Activated CD8-positive, alpha-beta T cell treated with anti-CD3 and anti-CD28 coated beads for 36 hours (primary cell): Measurements from ENCODE around the gene STK39. TPM values are rescaled to one million over a fixed set of nuclear protein-coding genes. Genes with fewer than 3 reads are reported as not detected.

Source experiments
- ATAC-seq: fragments of 200-7000 bp; cut with Tn5 transposase; one replicate; pipeline ENCODE4 v1.10.0; 2021; ENCODE audit warnings: mild to moderate bottlenecking, moderate library complexity
- CTCF ChIA-PET: fragments of 350-600 bp; sonication (Branson Sonifier 250); formaldehyde crosslinking; loops from one replicate; lab custom pipeline; 2021; ENCODE audit warnings: antibody characterized with exemption; lab: Charles Lee
- POLR2A ChIA-PET: fragments of 350-600 bp; sonication (Branson Sonifier 250); formaldehyde crosslinking; loops from one replicate; lab custom pipeline; 2021; ENCODE audit warnings: antibody characterized with exemption; lab: Charles Lee
- DNase-seq: peaks from one replicate; pipeline ENCODE4 v3.0.0-alpha.2; 2020
- H3K27ac Mint-ChIP-seq: one replicate; pipeline ENCODE4 v1.8.0; 2021; ENCODE audit warnings: mild to moderate bottlenecking, mixed read lengths
- H3K27me3 Mint-ChIP-seq: one replicate; pipeline ENCODE4 v1.8.0; 2021; ENCODE audit warnings: mixed read lengths
- H3K36me3 Mint-ChIP-seq: one replicate; pipeline ENCODE4 v1.8.0; 2021; ENCODE audit warnings: low read depth, mixed read lengths
- H3K4me1 Mint-ChIP-seq: one replicate; pipeline ENCODE4 v1.8.0; 2021; ENCODE audit warnings: low read depth, mixed read lengths
- H3K4me3 Mint-ChIP-seq: one replicate; pipeline ENCODE4 v1.8.0; 2021; ENCODE audit warnings: mild to moderate bottlenecking, moderate library complexity, mixed read lengths
- H3K9me3 Mint-ChIP-seq: one replicate; pipeline ENCODE4 v1.8.0; 2021; ENCODE audit warnings: mixed read lengths
- intact Hi-C: fragments of 100-400 bp; cut with micrococcal nuclease; formaldehyde crosslinking; loops from one replicate; pipeline ENCODE4 v1.10.0; 2022
- total RNA-seq, 2 experiments: library from RNA; stranded (reverse); gene quantifications; one replicate each; pipeline ENCODE4 v1.2.3, GENCODE V29; 2021
- TF ChIP-seq, protein P1 (sequence below): fragments of 200-600 bp; IDR thresholded peaks from one replicate; pipeline ENCODE4 v1.8.0; 2022; ENCODE audit warnings: antibody characterized with exemption, mild to moderate bottlenecking

STK39 gene
- total RNA-seq, 2 experiments from 2014 or later: 32.8 to 33.9 TPM

DNA sequence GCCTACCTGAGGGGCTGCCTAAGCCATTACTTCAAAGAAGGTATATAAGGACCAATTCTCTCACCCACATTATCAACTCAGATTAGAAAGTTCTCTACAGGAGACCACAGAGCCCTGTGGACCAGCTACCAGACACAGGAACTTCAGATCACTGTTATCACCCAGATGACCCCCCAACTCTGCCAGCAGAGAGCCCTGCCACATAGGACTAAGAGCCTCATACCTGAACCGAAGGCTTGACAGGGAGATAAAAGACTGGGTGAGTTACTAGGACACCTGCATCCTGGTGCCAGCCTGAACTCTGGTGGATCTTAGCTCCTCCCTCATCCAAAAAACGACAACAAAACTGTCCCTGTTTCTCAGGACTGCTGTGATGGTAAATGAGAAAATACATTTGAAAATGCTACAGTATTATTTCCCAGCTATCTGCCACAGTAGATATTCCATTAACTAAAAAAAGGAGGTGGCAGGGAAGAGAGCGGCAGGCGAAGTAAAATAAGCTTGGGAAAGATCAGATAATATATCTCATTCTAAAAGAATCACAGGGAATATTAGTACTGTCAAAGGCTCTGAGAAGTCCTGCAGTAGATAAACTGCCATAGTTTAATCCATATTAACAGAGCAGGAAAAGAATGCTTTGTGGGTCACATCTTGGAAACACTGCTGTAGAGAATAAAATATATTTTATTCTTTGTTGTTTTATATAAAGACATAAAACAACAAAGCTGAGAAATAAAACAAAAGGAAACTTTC is 79.7 kb downstream of the STK39 start:
- DNase-seq: no peak
- intact Hi-C loops: loop anchor here (2.0 to 5.0 kb wide), 3 partner anchors 25 to 80 kb away; partner anchors contain the start of gene STK39
- TF ChIP-seq, protein P1, sequence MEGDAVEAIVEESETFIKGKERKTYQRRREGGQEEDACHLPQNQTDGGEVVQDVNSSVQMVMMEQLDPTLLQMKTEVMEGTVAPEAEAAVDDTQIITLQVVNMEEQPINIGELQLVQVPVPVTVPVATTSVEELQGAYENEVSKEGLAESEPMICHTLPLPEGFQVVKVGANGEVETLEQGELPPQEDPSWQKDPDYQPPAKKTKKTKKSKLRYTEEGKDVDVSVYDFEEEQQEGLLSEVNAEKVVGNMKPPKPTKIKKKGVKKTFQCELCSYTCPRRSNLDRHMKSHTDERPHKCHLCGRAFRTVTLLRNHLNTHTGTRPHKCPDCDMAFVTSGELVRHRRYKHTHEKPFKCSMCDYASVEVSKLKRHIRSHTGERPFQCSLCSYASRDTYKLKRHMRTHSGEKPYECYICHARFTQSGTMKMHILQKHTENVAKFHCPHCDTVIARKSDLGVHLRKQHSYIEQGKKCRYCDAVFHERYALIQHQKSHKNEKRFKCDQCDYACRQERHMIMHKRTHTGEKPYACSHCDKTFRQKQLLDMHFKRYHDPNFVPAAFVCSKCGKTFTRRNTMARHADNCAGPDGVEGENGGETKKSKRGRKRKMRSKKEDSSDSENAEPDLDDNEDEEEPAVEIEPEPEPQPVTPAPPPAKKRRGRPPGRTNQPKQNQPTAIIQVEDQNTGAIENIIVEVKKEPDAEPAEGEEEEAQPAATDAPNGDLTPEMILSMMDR: no peak
- peaks cover 63% of the 10 kb centered on the region for H3K4me1 Mint-ChIP-seq
- no peak for ATAC-seq
- H3K9me3 Mint-ChIP-seq: no peaks in the 10 kb centered on the region
- H3K4me3 Mint-ChIP-seq: no peak overlapping the region
- CTCF ChIA-PET: interaction anchor here (0.6 to 1.3 kb wide), 3 partner anchors 20 to 79 kb away, joined by 3 to 4 read pairs (median 3); no protein-coding TSS in a partner anchor
- POLR2A ChIA-PET: interaction anchor here (1.0 kb wide), 1 partner anchor 179 kb away, joined by 3 read pairs; no protein-coding TSS in a partner anchor
- peaks cover 32% of the 10 kb centered on the region for H3K36me3 Mint-ChIP-seq
- peak overlapping the region; percentile 78 for H3K27ac Mint-ChIP-seq
- no peaks in the 10 kb centered on the region for H3K27me3 Mint-ChIP-seq

DNA sequence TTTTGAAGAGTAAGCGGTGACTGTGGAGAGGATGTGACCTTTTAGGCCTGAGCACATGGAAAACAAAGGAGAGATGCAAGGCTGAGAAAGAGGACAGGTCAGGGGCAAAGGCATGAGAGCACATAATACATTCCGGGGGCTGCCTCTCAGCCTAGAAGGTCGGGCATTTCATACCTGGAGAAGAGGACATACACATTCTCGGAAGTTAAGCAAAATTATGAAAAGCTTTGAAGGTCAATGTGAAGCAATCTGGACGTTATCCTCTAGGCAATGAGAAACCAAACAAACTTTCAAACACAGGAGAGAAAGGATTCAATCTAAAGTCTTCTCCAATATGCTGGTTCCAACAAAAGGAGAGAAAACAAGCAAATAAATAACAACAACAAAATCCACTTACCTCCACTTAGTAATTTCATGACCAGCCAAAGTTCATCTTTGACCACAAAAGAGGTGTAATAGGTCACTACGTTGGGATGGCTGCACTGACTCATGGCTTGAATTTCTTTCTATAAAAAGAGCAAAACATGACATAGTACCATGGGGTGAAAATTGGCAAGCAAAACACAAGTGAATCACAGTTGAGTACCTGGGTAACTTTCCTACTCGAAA is 80.4 kb downstream of the STK39 start:
- CTCF ChIA-PET: interaction anchor here (0.9 to 1.3 kb wide), 2 partner anchors 19 to 79 kb away, joined by 3 to 4 read pairs; no protein-coding TSS in a partner anchor
- no peaks in the 10 kb centered on the region for H3K27me3 Mint-ChIP-seq
- peaks cover 63% of the 10 kb centered on the region for H3K4me1 Mint-ChIP-seq
- no peaks in the 10 kb centered on the region for H3K9me3 Mint-ChIP-seq
- POLR2A ChIA-PET: interaction anchor here (1.0 kb wide), 1 partner anchor 179 kb away, joined by 3 read pairs; no protein-coding TSS in a partner anchor
- no peak overlapping the region for H3K4me3 Mint-ChIP-seq
- TF ChIP-seq, protein P1: no peak
- DNase-seq (peak; percentile 64), ATAC-seq (peak; percentile 87)
- intact Hi-C loops: loop anchor here (2.0 to 5.0 kb wide), 3 partner anchors 26 to 80 kb away; partner anchors contain the start of gene STK39
- H3K36me3 Mint-ChIP-seq: peaks cover 32% of the 10 kb centered on the region
- peak overlapping the region; percentile 78 for H3K27ac Mint-ChIP-seq

DNA sequence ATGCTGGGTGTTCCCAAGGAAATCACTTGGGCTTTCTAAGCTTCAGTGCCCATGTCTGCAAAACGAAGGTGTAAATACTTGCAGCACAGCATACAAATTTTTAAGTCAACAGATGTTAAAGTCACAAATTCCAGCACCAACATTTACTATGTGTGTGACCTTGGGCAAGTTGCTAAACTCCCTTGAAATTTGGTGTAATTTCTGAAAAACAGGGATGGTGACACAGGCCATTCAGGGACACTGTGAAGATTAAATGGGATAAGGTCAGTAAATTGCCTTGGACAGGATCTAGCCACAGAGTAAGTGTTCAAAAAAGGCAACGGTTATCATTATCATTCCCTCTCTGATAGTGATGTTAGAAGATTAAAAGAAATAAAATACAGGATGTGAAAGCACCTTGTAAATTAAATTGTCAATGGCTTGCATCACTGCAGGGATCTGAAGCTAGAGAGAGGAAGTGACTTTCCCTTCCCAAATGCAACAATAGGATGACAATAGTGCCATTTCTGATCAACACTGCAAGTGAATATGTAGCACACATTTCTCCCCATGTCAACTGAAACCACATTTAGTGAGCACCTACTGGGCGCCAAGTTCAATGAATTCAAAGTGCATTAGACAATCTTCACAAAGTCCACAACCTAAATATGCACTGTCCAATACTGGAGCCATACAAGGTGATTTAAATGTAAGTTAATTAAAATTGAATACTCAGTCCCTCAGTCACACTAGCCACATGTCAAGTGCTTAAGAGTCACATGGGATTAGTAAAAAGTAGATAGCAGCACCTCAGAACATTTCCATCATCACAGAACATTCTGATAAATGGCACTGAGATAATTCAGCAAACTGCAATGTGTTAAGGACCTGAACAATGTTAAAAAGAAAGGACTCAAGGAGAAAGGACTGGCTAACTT is 81.2 kb downstream of the STK39 start:
- peaks cover 32% of the 10 kb centered on the region for H3K36me3 Mint-ChIP-seq
- peaks cover 63% of the 10 kb centered on the region for H3K4me1 Mint-ChIP-seq
- CTCF ChIA-PET: interaction anchor here (1.0 to 1.3 kb wide), 2 partner anchors 10 to 80 kb away, joined by 3 read pairs; no protein-coding TSS in a partner anchor
- H3K9me3 Mint-ChIP-seq: no peaks in the 10 kb centered on the region
- TF ChIP-seq, protein P1: no peak
- intact Hi-C loops: loop anchor here (2.0 to 5.0 kb wide), 3 partner anchors 27 to 81 kb away; partner anchors contain the start of gene STK39
- H3K27me3 Mint-ChIP-seq: no peaks in the 10 kb centered on the region
- peak; percentile 4 for ATAC-seq
- H3K4me3 Mint-ChIP-seq: no peak overlapping the region
- no peak for DNase-seq
- POLR2A ChIA-PET: interaction anchor here (1.0 kb wide), 1 partner anchor 12 kb away, joined by 3 read pairs; no protein-coding TSS in a partner anchor
- peak overlapping the region; percentile 78 for H3K27ac Mint-ChIP-seq

DNA sequence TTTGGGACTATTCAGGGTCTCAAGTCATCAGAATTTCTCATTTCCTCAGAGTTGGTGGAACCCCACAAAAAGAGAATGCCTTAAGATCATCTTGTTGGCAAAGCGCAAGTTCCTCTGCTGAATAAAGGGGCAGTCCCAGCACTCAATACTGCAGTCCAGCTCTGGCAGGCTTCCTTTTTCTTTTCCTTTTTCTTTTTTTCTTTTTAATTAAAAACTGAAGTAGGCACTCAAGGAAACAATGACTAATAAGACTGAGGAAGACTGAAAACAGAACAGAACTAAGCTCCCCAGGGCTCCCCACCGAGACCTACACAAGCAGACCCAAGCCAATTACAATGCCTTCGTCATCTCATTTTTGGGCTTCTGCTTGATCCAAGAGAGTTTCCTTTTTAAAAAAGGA is 82.0 kb downstream of the STK39 start:
- ATAC-seq (peak; percentile 40), DNase-seq (peak; percentile 36)
- Mint-ChIP-seq H3K4me1 (peaks cover 56% of the 10 kb centered on the region), H3K9me3 (no peaks in the 10 kb centered on the region), H3K27me3 (no peaks in the 10 kb centered on the region), H3K4me3 (no peak overlapping the region), H3K27ac (peak overlapping the region; percentile 78), H3K36me3 (peaks cover 29% of the 10 kb centered on the region)
- ChIA-PET POLR2A (interaction anchor here (1.0 kb wide), 1 partner anchor 13 kb away, joined by 3 read pairs; no protein-coding TSS in a partner anchor), CTCF (interaction anchor here (0.8 to 1.3 kb wide), 4 partner anchors 9 to 81 kb away, joined by 3 read pairs; no protein-coding TSS in a partner anchor)
- intact Hi-C loops: loop anchor here (5.0 kb wide), 2 partner anchors 47 to 82 kb away; partner anchors contain the start of gene STK39
- TF ChIP-seq, protein P1: no peak
